HG02763 (cell line): ENCODE data around the gene SCAMP2.

Experiments
- ATAC-seq: cut with Tn5 transposase; IDR thresholded peaks from one replicate; pipeline ENCODE4 v1.9.1; 2021; ENCODE audit warnings: mild to moderate bottlenecking, moderate library complexity; ENCODE audit not compliant: unreplicated experiment

The SCAMP2 gene

GRCh38 chr15:74821790-74822158 lies 51.4 kb downstream of the SCAMP2 start:
- ATAC-seq: no peak

GRCh38 chr15:74821091-74821789 lies 51.9 kb downstream of the SCAMP2 start:
- peak; percentile 59 for ATAC-seq

DNA sequence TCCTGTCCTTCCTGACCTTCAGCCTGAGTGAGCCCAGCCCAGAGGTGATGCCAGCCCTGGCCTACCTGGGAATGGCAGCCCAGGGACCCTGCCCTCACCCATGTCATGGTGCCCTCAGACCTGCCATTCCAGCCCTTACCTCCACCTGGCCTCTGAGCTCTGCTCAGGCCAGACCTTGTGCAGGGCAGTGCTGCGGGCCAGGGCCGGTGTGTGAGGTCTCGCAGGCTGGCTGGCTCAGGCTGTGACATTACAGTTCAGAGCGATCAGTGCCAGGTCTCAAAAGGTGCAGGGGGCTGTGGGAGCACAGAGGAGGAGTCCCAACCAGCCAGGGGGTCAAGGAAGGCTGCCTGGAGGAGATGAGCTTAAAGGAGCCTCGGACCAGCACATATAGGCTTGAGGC lies 53.1 kb downstream of the SCAMP2 start:
- no peak for ATAC-seq

DNA sequence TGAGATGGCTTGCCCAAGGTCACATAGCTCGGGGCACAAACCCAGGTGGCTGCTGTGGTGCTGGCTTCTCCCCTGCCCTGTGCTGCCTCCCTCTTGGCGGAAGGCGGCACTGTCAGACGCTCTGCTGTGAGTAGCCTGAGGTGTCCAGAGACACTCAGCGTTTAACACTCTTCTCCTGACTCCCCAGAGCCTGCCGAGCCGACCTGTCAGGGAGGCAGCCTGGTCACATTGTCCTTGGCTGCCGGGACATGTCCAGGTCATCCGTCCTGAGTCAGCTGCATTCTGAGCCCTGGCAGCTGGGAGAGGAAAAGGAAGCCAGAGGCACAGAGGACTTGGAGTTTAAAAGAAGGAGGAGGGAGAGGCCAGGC lies 55.8 kb downstream of the SCAMP2 start:
- no peak for ATAC-seq

GRCh38 chr15:74816624-74817369 lies 56.4 kb downstream of the SCAMP2 start:
- no peak for ATAC-seq

DNA sequence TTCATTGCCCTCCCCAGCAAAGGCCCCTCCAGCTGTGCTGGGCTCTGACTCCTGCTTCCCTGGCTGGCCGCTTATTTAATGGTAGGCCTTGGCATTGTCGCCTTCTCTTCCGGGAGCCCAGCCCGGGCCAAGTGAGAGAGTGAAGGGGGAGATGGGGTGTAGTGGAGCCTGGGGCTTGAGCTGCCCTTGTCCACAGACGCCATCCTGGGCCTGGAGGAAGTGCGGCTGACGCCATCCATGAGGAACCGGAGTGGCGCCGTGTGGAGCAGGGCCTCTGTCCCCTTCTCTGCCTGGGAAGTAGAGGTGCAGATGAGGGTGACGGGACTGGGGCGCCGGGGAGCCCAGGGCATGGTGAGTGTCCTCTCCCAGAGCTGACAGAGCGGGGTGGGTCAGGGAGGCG lies 57.2 kb downstream of the SCAMP2 start:
- no peak for ATAC-seq

DNA sequence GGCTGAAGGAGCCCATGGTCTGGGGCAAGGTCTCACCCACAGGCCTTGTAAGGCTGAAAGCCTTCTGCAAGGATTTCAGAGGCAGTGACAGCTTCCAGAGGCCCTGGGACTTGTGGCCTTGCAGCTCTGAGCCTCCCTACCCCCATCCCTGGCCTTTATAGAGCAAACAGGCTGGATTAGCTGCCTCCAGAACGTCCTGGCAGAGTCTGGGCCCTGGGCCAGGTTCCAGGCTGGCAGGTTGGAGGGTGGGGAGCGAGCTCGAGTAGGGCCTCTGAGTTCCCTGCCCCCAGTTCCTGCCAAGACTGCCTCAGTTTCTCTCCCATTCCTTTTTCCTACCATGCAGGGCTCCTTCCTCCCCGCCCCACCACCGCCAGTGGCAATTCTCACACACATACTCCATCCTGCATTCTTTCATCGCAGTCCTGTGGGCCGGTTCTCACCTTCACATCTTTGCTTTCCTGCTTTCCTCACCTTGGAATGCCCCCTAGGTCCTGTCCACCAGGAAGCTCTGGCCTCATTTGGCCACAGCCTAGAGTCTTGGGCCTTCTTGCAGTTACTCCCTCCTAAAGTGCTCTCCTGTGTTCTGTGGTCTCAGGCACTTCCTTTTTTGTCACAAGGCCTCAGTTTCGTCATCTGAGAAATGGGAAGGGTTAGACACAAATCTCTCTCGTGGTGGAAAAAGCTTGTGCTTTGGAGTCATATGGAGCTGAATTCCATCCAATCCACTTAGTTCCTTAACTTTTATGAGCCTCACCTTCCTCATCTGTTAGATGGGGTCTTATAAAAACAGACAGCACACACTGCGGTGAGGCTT lies 57.8 kb downstream of the SCAMP2 start:
- ATAC-seq: no peak

DNA sequence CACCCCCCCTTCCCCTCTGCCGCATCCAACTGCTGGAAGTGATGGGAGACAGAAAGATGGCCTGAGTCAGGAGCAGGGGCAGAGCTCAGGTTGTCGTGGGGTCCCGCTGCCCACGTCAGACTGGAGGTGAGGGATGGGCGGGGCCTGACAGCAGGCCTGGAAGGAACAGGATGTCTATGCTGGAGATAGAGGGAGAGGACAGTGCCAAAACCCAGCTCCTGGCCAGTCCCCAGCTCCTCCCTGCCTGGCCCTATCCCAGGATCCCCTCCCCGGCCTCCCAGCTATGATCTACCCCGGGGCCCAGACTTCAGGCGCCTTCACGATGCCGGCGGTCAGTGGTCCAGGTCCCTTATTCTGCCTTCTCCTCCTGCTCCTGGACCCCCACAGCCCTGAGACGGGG lies 60.6 kb downstream of the SCAMP2 start, which contains the start of gene LMAN1L:
TSS of gene LMAN1L (plus strand) at position 303 of the 400 bp plus-strand sequence. CDS start at position 323, 20 bp downstream.
- no peak for ATAC-seq

- ATAC-seq: no peak
Measured at GRCh38 chr15:74809956-74810355, 63.2 kb downstream of the SCAMP2 start.

GRCh38 chr15:74809242-74809641 lies 63.9 kb downstream of the SCAMP2 start:
- no peak for ATAC-seq

- no peak for ATAC-seq
Measured at GRCh38 chr15:74808840-74809229, 64.3 kb downstream of the SCAMP2 start.

DNA sequence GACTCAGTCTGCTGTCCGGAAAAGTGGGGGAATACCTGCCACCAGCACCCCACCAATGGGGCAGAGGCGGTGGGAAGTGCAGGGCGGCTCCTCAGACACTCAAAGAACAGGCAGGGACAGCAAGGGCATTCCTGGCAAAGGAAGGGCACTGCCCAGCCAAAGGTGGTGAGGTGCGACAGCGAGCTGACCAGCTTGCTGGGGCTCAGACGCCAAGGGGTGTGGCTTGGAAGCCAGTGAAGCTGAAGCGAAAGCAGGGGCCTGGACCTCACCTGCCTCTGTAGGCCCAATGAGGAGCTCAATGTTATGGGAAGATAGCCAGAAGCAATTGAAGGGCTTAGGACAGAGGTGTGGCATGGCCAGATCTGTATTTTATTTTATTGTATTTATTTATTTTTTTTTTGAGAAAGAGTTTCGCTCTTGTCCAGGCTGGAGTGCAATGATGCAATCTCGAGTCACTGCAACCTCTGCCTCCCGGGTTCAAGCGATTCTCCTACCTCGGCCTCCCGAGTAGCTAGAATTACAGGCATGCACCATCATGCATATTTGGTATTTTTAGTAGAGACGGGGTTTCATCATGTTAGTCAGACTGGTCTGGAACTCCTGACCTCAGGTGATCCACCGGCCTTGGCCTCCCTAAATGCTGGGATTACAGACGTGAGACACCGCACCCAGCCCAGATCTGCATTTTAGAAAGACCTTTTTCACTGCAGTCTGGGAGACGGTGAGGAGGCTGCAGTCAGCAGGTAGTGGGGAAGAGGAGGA lies 64.9 kb downstream of the SCAMP2 start:
- no peak for ATAC-seq

DNA sequence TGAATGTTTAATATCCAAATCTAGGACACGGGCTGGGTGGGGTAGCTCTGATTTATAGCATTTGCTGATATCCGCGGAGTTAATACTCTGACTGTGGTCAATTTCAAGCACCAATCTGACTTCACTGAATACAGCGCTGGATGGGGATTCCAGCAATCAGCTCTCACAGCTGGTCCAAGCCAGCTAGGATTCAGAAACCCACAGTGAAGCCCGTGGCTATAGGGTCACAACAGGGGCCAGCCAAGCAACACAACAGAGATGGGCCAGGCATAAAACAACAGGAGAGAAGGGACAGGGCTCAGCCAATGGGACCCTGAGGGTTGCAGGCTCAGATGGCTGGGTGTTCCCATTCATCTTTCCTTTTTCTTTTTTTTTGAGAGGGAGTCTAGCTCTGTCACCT lies 65.9 kb downstream of the SCAMP2 start:
- no peak for ATAC-seq

- no peak for ATAC-seq
Measured at GRCh38 chr15:74804935-74805334, 68.2 kb downstream of the SCAMP2 start.

DNA sequence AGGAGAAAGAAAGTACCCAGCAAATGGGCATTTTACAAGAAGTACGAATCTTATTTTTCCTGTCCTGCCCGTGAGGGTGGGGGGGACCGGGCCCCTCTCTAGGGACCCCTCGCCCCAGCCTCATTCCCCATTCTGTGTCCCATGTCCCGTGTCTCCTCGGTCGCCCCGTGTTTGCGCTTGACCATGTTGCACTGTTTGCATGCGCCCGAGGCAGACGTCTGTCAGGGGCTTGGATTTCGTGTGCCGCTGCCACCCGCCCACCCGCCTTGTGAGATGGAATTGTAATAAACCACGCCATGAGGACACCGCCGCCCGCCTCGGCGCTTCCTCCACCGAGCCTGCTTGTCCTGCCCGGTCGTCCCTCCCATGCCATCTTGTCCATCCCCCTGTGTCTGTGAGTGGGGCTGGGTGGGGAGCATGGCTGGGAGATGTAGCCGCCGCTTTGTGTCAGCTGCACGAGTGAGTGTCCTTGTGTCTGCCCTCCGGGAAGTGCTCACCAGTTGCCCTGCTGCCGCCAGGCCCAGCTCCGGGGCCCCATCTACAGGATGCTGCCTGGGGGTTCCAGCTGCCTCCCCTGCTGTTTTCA lies 70.2 kb downstream of the SCAMP2 start:
- no peak for ATAC-seq

- no peak for ATAC-seq
Measured at GRCh38 chr15:74802290-74802689, 70.9 kb downstream of the SCAMP2 start.

- ATAC-seq: no peak
Measured at GRCh38 chr15:74801311-74801997, 71.7 kb downstream of the SCAMP2 start.

- ATAC-seq: no peak
Measured at GRCh38 chr15:74800559-74801094, 72.5 kb downstream of the SCAMP2 start.

DNA sequence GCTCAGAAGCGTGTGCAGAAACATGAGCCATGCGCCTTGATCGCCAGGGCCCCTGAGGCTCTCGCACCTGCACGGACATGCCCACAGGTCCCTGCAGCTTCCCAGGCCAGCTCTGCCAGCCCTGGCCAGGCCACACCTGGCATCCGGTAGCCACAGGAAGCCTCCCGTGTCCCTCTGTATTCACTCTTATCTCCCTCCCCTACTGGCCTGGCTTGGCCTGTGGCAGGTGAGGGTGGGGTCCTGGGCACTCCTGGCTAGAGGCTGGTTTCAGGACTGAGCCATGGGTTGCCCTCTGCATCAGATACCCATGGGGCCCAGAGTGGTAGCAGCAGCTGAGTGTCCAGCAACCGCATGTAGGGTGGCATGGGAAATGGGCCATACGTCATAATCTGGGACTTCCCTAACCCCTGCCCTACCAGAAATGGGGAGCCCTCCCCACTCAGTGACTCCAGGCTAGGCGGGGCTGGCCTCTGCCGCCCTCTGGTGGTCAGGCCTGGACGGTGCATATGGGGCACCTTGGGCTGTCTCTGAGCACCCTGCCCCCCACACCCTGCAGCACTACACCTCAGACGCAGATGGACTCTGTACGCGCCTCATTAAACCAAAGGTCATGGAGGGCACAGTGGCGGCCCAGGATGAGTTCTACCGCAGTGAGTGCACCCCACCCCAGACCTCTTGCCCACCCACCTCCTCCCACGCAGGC lies 73.2 kb downstream of the SCAMP2 start:
- peak; percentile 72 for ATAC-seq
